NCI-H2196 treated with DMSO at 0.1 percent for 48 hours (cell line): ENCODE data around the gene PPP1R12A.

ENCODE experiments used
- DNase-seq: peaks from one replicate; lab custom pipeline; 2025; ENCODE audit not compliant: unreplicated experiment; lab: John Stamatoyannopoulos, UW

The PPP1R12A gene

DNA sequence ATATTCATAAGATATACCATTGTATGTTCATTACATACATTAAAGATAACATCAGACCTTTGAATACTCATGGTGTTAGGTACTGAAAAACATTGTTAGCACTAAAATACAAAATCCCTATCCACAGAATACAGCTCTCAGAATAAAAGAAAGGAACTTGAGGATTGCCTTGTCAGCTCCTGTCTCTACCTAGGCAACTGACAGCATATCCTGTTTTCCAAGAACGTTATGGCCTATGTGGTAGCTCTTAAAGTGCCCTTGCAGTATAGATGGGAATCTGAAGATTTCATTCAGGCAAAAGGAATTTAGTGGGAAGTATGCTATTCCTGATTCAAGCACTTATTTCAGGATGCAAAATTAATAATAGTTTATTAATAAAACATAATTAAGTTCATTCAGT lies 1.8 kb upstream of the PPP1R12A start:
- DNase-seq, result no peak

DNA sequence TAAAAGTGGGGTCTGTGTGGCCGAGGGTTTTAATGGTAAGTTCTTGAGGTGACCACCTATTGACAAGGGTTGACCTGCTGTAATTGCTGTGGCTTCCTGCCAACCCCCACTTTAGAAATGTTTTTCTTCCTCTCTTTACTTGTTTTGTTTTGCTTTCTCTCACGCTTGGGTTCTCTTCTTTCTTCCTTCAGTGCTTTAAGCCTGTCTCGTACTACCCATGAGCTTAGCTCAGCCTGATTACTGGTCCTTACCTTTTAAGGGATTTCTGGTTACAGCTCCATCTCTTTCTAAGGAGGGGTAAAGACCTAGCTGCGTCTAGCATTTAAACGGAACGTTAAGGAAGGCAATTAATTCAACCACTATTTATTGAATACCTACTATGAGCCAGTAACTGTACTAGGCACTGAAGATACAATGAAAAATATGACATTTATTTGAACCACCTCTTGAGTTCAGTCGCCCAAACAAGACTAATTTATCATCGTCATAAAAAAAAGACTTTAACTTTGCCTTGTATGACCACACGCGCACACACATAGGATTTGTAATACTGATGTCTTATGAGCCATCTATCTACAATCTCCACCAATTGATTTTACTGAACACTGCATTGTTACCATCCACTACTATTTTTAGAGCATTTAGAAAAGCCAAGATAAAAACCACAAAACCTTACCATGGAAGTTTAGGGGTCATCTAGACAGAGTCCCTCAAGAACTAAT lies 888 bp upstream of the PPP1R12A start:
- DNase-seq, result no peak

DNA sequence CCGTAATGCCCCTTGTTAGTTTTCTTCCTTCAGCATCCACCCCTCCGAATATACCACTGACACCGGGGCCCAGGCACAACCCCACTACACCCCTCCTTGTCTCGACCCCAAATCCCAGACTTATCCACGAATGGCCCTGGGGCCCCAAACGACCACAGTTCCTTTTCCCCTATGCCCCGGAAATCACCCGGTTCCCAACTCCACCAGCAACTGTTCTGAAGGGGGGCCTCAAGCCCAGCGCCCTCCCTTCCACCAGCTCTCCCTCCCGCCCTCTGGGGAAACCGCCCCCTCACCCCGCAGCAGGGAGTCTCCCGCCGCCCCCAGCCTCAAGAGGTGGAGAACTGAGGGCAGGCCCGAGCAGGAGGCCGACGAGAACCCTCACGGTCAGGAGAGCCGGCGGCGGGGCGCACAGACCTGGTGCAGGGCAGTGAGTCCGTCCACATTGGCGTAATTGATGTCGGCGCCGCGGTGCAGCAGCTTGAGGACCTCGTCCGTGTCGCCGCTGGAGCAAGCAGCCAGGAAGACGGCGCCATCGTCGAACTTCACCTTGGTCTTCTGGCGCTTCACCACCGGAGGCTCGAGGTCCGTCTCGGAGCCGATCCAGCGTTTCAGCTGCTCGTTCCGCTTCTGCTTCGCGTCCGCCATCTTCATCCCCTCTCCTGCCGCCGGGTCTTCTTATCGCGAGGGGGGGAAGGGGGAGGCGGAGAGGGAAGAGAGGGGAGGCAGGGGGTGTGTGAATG lies 446 bp downstream of the PPP1R12A start:
- no peak for DNase-seq

DNA sequence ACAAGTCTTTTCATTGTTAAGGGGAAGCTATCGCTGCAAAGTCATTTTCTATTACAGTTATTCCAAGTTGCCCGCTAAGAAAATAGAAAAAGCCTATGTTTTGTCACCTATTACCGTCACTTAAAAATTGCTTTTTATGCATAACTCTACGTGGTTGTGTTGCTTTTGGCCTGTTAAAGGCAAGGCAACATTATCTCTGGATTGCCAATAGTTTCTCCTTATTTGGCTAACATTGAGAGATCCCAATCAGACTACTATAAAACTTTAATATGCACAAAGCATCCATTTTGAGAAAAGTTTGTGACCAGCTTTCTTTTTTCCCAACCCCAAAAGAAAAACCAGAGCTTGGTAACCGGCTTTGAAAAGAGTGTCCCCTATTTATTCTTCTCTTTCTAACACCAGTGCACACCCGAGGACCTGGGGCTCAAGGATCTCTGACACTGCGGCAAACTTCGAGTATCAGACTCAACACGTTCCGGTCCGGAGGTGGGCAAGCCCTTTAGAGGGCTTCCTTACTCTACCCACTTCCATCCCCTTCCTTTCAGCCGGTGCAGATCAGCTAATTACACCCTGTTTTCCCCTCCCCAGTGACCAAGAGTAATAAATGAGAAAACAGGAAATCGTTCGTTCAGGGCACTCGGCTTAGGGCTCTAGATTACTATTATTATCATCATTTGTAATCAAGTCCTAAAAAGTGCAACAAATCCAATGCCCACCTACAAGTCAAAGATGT lies 1.2 kb downstream of the PPP1R12A start:
- no peak for DNase-seq

DNA sequence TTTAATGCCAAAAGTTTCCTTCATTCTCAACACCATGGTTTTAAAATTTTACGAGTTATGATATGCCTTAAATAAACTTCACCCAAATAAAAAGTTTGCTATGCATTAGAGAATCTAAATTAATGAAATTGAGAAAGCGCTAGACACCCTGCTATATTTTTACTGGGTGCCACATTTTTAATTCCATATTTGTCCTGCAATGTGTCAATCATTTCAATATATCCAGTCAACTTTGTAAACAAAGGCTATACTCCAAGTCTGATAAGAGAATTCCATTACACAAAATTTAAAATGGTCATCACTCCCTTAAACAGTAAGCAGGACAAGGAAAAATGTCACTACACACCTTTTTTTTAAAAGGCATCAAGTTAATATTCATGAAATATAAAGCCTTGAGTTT lies 1.9 kb downstream of the PPP1R12A start:
- no peak for DNase-seq

DNA sequence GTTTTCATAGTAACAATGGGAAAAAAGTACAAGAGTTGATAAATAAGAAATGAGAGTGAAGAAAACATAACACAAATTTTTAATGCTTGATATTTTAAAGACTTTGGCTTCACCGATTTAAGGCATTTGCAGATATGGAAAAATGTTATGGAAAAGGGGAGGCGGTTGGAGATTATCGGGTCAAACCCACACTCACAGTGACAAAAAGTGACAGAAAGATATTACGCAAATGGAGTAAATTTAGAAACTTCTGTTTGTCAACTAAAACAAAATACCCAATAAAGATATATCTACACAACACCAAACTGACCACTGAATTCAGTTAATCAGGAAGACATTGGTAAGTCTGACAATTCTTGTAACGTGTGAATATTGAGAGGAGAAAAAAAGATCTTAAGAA lies 2.5 kb downstream of the PPP1R12A start:
- DNase-seq, result no peak

DNA sequence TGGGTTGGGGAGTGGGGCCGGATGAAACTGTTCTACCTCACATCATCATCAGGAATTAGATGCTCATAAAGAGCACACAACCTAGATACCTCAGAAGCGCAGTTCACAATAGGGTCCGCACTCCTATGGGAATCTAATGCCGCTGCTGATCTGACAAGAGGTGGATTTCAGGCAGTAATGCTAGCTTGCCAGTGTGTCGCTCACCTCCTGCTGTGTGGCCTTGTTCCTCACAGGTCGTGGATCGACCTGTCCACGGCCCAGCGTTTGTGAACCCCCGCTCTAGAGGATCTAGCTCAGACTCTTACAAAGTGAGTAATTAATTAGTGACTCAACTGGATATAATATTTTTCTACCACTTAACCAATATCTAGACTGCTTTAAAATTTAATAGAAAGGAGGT lies 5.8 kb downstream of the PPP1R12A start:
- DNase-seq, result no peak

DNA sequence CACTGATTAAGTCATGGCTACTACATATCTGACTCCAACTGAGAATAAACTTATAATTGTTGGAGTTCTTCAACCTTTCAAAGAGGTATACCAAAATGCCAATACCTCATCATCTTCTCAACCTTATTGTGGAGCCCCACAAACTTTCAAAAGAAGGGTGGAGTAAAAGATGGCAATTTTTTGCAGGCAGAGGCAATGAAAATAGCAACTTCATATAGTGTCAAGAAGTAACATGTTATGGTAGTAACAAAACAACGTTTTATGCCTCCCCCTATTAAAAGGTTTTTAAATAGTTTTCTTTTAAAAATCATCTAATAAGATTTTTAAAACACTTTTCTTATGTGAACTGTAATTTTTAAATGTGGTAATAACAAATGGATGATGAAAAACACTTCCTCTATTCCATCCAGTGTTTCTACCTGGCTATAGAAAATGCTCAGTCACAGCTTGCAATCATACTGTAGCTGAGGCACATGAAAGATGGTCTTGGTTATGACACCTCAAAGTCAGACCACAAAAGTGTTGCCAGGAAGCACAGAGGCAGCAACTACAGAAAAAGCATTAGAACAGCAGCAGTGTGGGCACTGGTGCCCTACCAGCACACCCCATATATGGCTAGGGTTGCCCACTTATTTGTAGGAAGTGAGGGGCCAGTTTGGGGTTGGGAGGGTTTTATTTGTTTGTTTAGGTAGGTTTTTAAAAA lies 7.0 kb downstream of the PPP1R12A start:
- DNase-seq, result no peak

DNA sequence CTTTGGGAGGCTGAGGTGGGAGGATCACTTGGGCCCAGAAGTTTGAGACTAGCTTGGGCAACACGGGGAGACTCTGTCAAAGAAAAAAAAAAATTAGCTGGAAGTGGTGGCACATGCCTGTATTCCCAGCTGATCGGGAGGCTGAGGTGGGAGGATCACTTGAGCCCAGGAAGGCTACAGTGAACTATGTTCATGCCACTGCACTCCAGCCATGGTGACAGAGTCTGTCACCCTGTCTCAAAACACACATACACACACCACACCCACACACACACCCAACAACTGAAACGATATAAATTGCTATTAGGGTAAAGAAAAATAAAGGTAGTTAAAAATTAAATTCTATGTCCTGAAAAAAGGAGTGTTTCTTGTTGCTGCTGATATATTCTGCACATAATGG lies 7.9 kb downstream of the PPP1R12A start:
- DNase-seq, result no peak

DNA sequence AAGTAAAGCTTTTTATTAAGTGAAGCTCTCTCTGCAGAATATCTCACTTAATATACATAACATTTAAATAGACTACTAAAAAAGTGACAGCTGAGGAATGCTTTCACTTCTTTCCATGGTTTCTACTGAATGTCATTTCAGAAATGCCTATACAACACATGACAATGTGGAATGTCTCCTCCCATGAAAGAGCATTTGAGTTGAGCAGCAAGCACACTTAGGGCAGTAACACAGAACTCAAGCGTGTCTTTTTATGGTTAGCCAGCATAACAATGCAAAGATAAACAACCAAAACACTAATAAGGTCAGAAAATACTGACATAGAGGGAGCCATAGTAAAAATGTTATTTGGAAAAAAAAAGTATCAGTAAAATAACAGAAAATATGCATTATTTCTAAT lies 9.4 kb downstream of the PPP1R12A start:
- DNase-seq, result no peak

DNA sequence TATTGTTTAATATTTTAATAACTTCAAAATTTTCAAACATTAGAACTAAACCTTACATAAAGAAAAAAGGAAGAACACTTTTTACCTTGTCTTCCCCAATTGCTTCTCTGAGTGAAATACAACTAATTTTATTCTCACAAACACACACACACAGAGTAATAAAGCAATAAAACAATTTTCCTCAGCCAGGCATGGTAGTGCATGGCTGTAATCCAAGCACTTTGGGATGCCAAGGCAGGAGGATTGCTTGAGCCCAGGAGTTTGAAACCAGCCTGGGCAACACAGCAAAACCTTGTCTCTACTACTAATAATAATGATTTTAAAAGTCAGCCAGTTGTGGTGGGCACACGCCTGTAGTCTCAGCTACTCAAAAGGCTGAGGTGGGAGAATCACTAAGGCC lies 13.1 kb downstream of the PPP1R12A start:
- DNase-seq, result no peak

DNA sequence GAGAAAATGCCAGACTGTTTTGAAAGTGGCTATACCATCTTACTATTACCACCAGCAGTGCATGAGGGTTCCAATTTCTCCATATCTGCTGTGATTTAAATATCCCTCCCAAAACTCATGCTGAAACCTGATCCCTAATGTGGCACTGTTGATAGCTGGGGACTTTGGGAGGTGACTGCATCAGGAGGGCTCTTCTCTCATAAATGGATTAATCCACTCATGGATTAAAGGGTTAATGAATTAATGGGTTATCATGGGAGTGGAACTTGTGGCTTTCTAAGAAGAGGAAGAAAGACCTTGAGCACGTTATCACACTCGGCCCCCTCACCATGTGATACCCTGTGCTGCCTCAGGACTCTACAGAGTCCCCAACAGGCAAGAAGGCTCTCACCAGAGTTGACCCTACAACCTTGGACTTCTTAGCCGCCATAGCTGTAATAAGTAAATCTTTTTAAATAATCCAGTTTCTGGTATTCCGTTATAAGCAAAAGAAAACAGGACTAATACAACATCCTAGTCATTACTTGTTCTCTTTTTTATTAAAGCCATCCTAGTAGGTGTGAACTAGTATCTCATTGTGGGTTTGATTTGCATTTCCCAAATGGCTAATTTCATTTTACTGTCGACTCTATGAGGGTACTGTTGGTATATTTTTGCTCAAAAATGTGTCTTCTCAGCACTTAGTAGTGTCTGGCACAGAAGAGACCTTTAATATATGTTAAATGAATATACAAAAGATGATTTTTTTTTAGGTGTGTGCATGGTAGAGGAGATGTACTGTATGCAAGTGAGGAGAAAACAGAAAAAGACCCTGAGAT lies 14.3 kb downstream of the PPP1R12A start:
- no peak for DNase-seq

DNA sequence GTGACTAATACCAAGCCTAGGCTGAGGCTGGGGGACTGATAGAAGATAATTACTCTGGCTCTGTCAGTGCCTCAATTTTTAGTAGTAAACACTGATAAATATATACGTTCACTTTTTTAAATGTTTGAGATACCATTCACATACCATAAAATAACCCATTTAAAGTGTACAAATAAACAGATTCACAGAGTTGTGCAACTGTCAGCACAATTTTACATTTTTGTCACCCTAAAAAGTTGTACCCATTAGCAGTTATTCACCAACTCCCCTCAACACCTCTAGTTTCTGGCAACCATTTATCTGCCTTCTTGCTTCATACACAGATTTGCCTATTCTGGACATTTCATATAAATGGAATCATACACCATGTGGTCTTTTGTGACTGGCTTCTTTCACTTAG lies 15.1 kb downstream of the PPP1R12A start:
- DNase-seq, result no peak

DNA sequence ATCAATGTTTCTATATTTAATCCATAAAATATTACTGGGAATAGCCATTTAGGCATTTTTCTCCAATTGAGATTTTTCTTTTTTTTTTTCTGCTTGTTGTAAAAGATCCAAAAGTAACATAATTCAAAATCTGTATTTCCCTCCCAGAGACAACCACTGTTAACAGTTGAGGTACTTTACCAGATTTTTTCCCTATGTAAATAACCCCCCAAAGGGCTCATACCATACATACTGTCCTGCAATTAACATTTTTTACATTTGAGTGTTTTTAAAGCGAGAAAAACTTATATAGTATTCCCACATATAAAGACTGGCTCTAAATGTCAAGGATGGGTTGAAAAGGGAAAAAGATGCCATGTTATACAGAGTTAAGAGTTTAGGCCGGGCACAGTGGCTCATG lies 18.1 kb downstream of the PPP1R12A start:
- no peak for DNase-seq

DNA sequence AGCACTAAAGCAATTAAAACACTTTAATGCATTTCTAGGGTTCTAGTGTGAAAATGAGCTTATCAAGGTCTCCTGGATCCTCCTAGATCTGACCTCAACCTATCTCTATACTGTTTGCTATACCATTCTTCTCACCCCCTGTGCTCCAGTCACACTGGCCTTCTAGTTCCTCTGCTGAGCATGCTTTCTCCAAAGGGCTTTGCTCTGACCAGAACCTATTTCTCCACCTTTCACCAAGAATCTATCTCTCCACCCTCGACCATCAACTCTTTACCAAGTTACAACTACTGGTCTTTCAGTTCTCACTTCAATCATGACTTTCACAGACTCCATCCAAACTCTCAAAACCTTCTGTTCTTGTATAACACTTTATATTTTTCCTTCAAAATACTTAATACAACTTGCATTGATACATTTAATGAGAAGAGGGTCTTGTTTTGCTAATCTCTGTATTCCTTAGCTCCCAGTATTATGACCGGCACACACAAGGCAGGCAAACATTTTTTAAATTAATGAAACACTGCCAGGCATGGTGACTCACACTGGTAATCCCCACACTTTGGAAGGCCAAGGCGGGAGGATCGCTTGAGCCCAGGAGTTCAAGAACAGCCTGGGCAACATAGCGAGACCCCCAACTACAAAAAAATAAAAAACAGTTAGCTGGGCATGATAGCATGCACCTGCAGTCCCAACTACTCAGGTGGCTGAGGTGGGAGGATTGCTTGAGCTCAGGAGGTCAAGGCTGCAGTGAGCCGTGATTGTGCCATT lies 22.8 kb downstream of the PPP1R12A start:
- no peak for DNase-seq

DNA sequence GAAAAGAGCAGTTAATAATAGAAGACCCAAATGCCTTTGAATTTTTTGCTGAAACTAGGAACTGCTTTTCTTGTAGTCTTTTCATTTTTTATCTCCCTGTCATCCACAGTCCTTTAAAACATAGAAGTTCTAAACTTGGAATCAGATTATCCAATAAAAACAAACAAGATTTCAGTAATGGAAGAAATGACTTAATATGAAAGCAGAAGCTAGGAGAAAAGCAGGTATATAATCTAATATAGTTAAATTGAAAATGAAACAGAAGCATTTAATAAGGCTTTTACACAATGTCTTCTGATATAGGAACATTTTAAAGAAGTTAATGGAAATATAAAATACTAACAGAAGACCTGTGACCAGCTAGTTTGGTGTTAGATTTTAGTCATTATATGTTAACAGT lies 26.5 kb downstream of the PPP1R12A start:
- DNase-seq, result no peak

DNA sequence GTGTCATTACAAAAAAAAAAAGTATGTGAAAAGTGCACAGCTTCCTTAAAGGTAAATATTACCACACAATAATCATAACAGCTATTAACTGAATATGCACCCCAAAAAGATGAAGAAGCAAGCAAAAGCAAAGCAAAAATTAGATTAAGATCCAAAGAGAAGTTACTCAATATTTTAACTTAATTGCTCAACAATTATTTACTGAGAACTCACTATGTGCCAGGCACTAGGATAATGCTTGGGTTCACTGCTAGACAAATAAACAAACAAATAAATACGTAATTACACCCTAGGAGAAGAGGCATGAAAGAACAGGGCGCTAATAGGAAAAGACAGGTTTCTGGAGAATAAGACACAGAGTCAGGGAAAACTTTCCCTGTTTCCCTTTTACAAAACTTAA lies 33.4 kb downstream of the PPP1R12A start:
- DNase-seq, result no peak

DNA sequence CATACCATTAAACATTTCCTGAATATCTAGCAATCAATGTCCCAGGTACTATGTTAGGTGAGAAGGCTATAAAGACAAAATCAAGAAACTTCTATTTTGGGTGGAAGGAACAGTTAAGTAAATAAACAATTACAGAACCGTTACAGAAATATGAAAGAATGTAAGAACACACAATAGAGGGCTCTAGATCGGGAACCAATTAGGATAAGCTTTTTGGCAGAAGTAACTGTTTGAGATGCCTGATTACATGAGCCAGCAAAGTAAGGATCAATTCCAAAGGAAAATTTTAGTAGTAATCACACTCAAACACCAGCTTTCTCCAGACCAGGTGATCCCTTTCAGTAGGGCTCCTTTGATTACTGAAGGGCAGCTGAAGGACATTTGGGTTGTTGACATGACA lies 33.9 kb downstream of the PPP1R12A start:
- no peak for DNase-seq

DNA sequence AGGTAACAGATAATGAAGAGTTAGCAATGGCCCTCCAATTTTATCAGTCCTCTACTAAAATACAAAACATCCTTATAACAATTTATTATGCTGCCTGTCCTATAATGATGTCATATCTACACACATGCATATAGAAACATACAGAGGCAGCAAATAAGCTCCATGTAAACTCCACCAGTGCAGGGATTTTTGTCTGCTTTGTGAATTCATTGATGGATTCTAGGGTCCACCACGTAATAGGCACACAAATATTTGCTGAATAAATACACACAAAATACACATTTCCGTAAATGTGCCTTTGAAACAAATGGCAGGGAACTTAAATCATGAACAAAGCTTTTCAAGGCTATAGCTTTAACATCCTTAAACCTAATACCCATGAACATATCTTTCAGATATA lies 34.7 kb downstream of the PPP1R12A start:
- no peak for DNase-seq

DNA sequence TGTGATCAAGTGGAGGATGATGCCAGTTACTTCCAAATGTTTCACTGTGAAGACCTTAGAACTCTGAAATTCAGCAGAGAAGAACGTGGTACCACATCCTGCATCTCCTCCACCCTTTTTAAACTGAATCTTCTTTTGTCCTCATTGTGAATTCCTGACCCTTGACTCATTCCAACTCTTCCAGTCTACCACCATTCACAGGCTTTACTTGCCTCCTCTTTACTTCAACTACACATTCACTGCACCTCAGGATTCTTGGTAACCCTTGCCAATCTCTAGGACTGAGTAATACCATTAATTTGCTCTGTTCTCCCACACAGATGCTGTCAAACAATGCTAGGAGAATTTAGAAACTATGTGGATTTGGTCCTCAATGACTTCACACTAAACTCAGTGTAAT lies 37.3 kb downstream of the PPP1R12A start:
- no peak for DNase-seq
